Astrocyte (in vitro differentiated cells and primary cell): Measurements from ENCODE around the gene ZNF761. TPM values are rescaled to one million over a fixed set of nuclear protein-coding genes. Genes with fewer than 3 reads are reported as not detected.
"Not testable (repeated sequence)": the region's sequence is repeated elsewhere in the genome, so short reads cannot be mapped to it uniquely, and the experiment has no call there.

Experiments used
- DNase-seq: peaks from one replicate; pipeline ENCODE4 v3.0.0-alpha.2; 2010; ENCODE audit warnings: low read depth
- FAIRE-seq: peaks from 2 replicates; lab custom pipeline; 2011; peaks lifted over from hg19 to GRCh38; lab: Jason Lieb, UNC
- H2AFZ ChIP-seq: 2 replicates; pipeline ENCODE4 v1.6.0; 2012; ENCODE audit warnings: low read depth, low read length, inconsistent platforms
- H3K27ac ChIP-seq: 2 replicates; pipeline ENCODE4 v1.5.1; 2011; ENCODE audit warnings: low read depth, low read length, inconsistent platforms
- H3K27me3 ChIP-seq: 2 replicates; pipeline ENCODE4 v1.6.0; 2011; ENCODE audit warnings: low read length, inconsistent platforms; ENCODE audit not compliant: insufficient read depth
- H3K36me3 ChIP-seq: 2 replicates; pipeline ENCODE4 v1.5.1; 2011; ENCODE audit warnings: low read length, inconsistent platforms; ENCODE audit not compliant: insufficient read depth
- H3K4me1 ChIP-seq: 2 replicates; pipeline ENCODE4 v1.5.1; 2011; ENCODE audit warnings: low read length, inconsistent platforms; ENCODE audit not compliant: insufficient read depth
- H3K4me2 ChIP-seq: 2 replicates; pipeline ENCODE4 v1.6.0; 2012; ENCODE audit warnings: low read length, inconsistent platforms
- H3K4me3 ChIP-seq: 2 replicates; pipeline ENCODE4 v1.5.1; 2011; ENCODE audit warnings: low read depth, mild to moderate bottlenecking, low read length, inconsistent platforms; ENCODE audit not compliant: insufficient read depth
- H3K79me2 ChIP-seq: 2 replicates; pipeline ENCODE4 v1.6.0; 2012; ENCODE audit warnings: mild to moderate bottlenecking, low read length, inconsistent platforms; ENCODE audit not compliant: insufficient read depth
- H3K9ac ChIP-seq: 2 replicates; pipeline ENCODE4 v1.6.0; 2012; ENCODE audit warnings: mild to moderate bottlenecking, low read length, inconsistent platforms
- H3K9me3 ChIP-seq: 2 replicates; pipeline ENCODE4 v1.5.1; 2012; ENCODE audit warnings: low read depth, mild to moderate bottlenecking, low read length, inconsistent platforms; ENCODE audit not compliant: insufficient read depth
- H4K20me1 ChIP-seq: 2 replicates; pipeline ENCODE4 v1.6.0; 2012; ENCODE audit warnings: low read length, inconsistent platforms; ENCODE audit not compliant: insufficient read depth
- H3K27ac Mint-ChIP-seq: one replicate; pipeline ENCODE4 v1.8.0; 2021; ENCODE audit warnings: mild to moderate bottlenecking, mixed read lengths; ENCODE audit not compliant: unreplicated experiment
- H3K27me3 Mint-ChIP-seq: one replicate; pipeline ENCODE4 v1.8.0; 2021; ENCODE audit warnings: low read depth, mixed read lengths; ENCODE audit not compliant: unreplicated experiment
- H3K36me3 Mint-ChIP-seq: one replicate; pipeline ENCODE4 v1.8.0; 2021; ENCODE audit warnings: low read depth, mixed read lengths; ENCODE audit not compliant: unreplicated experiment
- H3K4me1 Mint-ChIP-seq: one replicate; pipeline ENCODE4 v1.8.0; 2021; ENCODE audit warnings: low read depth, mixed read lengths; ENCODE audit not compliant: unreplicated experiment
- H3K4me3 Mint-ChIP-seq: one replicate; pipeline ENCODE4 v1.8.0; 2021; ENCODE audit warnings: mild to moderate bottlenecking, moderate library complexity, mixed read lengths; ENCODE audit not compliant: unreplicated experiment
- H3K9me3 Mint-ChIP-seq: one replicate; pipeline ENCODE4 v1.8.0; 2021; ENCODE audit warnings: mild to moderate bottlenecking, mixed read lengths; ENCODE audit not compliant: unreplicated experiment
- EZH2 ChIP-seq: IDR thresholded peaks from 2 replicates; pipeline ENCODE4 v1.6.1; 2012; ENCODE audit warnings: mild to moderate bottlenecking, low read length, inconsistent platforms; ENCODE audit not compliant: insufficient read depth
- total RNA-seq: library from RNA; stranded (reverse); gene quantifications from 2 replicates; pipeline ENCODE4 v1.2.1, GENCODE V29; 2021
- TF ChIP-seq, protein P1 (sequence below): IDR thresholded peaks from 2 replicates; pipeline ENCODE4 v1.5.1; 2011; ENCODE audit warnings: low read depth, mild to moderate bottlenecking, inconsistent platforms, low read length, moderate library complexity; ENCODE audit not compliant: insufficient read depth

The ZNF761 gene
- total RNA-seq, 1 donor from 2014 or later, result 11.3 TPM

DNA sequence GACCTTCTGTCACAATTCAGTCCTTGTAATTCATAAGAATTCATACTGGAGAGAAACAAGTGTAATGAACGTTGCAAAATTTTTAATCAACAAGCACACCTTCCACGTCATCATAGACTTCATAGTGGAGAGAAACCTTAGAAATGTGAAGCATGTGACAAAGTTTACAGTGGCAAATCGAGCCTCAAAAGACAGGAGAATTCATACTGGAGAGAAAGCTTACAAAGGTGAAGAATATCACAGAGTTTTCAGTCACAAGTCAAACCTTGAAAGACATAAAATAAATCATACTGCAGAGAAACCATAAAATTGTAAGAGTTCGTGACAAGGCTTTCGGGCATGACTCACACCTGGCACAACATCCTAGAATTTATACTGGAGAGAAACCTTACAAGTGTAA lies 60.4 kb downstream of the ZNF761 start:
- Histone ChIP-seq H2AFZ (no peak overlapping the region), H3K36me3 (peaks cover 10% of the 10 kb centered on the region), H3K27ac (no peak overlapping the region), H3K27me3 (no peaks in the 10 kb centered on the region), H4K20me1 (no peaks in the 10 kb centered on the region), H3K9ac (no peak overlapping the region), H3K9me3 (peaks cover 24% of the 10 kb centered on the region), H3K79me2 (no peaks in the 10 kb centered on the region), H3K4me2 (no peak overlapping the region), H3K4me1 (no peaks in the 10 kb centered on the region), H3K4me3 (no peak overlapping the region)
- DNase-seq (no peak), FAIRE-seq (no peak)
- no peaks in the 10 kb centered on the region for H3K4me1 Mint-ChIP-seq
- TF ChIP-seq, protein P1, sequence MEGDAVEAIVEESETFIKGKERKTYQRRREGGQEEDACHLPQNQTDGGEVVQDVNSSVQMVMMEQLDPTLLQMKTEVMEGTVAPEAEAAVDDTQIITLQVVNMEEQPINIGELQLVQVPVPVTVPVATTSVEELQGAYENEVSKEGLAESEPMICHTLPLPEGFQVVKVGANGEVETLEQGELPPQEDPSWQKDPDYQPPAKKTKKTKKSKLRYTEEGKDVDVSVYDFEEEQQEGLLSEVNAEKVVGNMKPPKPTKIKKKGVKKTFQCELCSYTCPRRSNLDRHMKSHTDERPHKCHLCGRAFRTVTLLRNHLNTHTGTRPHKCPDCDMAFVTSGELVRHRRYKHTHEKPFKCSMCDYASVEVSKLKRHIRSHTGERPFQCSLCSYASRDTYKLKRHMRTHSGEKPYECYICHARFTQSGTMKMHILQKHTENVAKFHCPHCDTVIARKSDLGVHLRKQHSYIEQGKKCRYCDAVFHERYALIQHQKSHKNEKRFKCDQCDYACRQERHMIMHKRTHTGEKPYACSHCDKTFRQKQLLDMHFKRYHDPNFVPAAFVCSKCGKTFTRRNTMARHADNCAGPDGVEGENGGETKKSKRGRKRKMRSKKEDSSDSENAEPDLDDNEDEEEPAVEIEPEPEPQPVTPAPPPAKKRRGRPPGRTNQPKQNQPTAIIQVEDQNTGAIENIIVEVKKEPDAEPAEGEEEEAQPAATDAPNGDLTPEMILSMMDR, result no peak
- TF ChIP-seq EZH2, result no peak
- H3K27ac Mint-ChIP-seq, result no peak overlapping the region
- no peaks in the 10 kb centered on the region for H3K27me3 Mint-ChIP-seq
- no peak overlapping the region for H3K4me3 Mint-ChIP-seq
- H3K36me3 Mint-ChIP-seq, result peaks cover 64% of the 10 kb centered on the region
- H3K9me3 Mint-ChIP-seq, result peaks cover 59% of the 10 kb centered on the region

DNA sequence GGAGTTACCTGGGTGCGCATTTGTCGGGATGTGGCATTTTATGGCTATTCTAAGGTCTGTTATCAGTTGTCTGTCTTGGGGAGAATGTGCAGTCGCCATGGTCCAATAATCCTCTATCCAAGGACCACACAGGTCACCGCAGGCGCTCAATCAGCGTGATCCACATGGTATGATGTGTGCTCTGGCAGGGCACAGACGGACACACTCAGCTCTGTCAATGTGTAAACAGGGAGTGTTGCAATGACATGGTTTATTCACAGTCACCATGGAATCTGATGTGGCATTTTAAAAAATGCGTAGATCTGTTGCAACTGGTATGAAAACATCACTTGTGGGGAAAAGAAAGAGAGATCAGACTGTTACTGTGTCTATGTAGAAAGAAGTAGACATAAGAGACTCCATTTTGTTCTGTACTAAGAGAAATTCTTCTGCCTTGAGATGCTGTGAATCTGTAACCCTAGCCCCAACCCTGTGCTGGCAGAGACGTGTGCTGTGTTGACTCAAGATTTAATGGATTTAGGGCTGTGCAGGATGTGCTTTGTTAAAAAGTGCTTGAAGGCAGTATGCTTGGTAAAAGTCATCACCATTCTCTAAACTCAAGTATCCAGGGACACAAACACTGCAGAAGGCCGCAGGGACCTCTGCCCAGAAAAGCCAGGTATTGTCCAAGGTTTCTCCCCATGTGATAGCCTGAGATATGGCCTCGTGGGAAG lies 65.7 kb downstream of the ZNF761 start:
- not testable (repeated sequence) for H3K4me1 Mint-ChIP-seq, H3K27ac ChIP-seq, H3K27me3 Mint-ChIP-seq, H3K9ac ChIP-seq, H3K79me2 ChIP-seq, H3K4me2 ChIP-seq, H4K20me1 ChIP-seq, FAIRE-seq, H3K27ac Mint-ChIP-seq, H3K27me3 ChIP-seq, H3K4me1 ChIP-seq, DNase-seq, H3K36me3 ChIP-seq, H3K9me3 ChIP-seq, H3K4me3 ChIP-seq, H2AFZ ChIP-seq, H3K4me3 Mint-ChIP-seq
- Mint-ChIP-seq H3K9me3 (peaks cover 20% of the 10 kb centered on the region), H3K36me3 (peaks cover 21% of the 10 kb centered on the region)

DNA sequence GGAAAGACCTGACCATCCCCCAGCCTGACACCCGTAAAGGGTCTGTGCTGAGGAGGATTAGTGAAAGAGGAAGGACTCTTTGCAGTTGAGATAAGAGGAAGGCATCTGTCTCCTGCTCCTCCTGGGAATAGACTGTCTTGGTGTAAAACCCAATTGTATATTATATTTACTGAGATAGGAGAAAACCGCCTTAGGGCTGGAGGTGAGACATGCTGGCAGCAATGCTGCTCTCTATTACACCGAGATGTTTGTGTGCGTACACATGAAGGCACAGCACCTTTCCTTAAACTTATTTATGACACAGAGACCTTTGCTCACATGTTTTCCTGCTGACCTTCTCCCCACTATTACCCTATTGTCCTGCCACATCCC lies 66.2 kb downstream of the ZNF761 start:
- not testable (repeated sequence) for H3K4me3 Mint-ChIP-seq, H3K27ac Mint-ChIP-seq, H3K4me1 ChIP-seq, H3K27me3 ChIP-seq, H3K4me3 ChIP-seq, FAIRE-seq, H3K9ac ChIP-seq, H2AFZ ChIP-seq, H3K4me1 Mint-ChIP-seq, H3K9me3 ChIP-seq, DNase-seq, H3K4me2 ChIP-seq, H3K27me3 Mint-ChIP-seq, H4K20me1 ChIP-seq, H3K27ac ChIP-seq, H3K36me3 ChIP-seq, H3K79me2 ChIP-seq
- Mint-ChIP-seq H3K36me3 (peaks cover 17% of the 10 kb centered on the region), H3K9me3 (peaks cover 14% of the 10 kb centered on the region)

DNA sequence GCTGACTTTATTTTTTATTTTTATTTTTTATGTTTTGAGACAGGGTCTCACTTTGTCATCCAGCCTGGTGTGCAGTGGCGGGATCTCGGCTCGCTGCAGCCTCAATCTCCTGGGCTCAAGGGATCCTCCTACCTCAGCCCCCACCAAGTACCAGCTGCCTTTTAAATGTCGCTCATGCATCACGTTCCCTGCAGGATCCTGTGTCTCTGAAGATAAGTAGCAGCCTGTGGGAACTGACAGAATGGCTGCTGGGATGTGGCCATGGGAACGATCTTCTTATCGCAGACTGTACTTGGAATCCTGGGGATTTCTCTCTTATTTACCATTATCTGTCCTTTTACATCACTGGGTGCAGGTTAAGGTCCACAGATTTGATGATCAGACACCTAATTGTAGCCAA lies 71.4 kb downstream of the ZNF761 start:
- H3K4me1 ChIP-seq, H3K9ac ChIP-seq, H3K27me3 ChIP-seq, H3K4me1 Mint-ChIP-seq, H3K79me2 ChIP-seq, H3K27me3 Mint-ChIP-seq, H3K4me3 ChIP-seq, H3K9me3 Mint-ChIP-seq, H4K20me1 ChIP-seq, H2AFZ ChIP-seq, H3K27ac ChIP-seq, H3K36me3 ChIP-seq, DNase-seq, H3K9me3 ChIP-seq, H3K36me3 Mint-ChIP-seq, H3K4me3 Mint-ChIP-seq, FAIRE-seq, H3K27ac Mint-ChIP-seq, H3K4me2 ChIP-seq: not testable (repeated sequence)

DNA sequence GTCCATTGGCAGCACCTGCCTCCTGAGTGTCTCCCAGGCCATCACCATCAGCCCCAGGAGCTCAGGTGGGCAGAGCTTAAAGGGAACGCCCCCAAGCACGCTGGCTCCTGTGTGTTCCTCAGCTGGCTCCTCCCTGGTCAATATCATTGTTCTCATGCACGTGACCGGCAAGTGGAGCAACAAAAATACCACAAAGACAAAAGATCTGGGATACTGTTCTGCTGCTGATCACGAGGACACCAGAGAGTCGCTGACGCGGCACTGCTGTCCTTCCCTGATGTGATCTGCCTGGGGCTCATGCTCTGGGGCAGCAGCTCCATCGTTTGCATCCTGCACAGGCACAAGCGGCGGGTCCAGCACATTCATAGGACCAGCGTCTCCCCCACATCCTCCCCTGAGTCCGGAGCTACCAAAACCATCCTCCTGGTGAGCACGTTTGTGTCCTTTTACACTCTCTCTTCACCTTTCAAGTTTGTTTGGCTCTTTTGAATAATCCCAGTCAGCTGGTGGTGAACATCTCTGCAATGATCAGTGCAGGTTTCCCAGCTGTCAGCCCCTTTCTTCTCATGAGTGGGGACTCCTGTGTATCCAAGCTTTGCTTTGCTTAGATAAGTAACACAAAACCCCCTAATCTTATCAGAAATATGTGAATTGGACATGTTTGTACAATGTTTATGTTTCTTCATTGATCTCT lies 72.0 kb downstream of the ZNF761 start:
- H3K27me3 Mint-ChIP-seq, H3K4me3 Mint-ChIP-seq, H3K4me1 Mint-ChIP-seq, H3K79me2 ChIP-seq, H3K4me1 ChIP-seq, H4K20me1 ChIP-seq, H3K9me3 Mint-ChIP-seq, H3K4me3 ChIP-seq, H3K27ac Mint-ChIP-seq, H3K27ac ChIP-seq, H3K27me3 ChIP-seq, DNase-seq, H3K36me3 Mint-ChIP-seq, H2AFZ ChIP-seq, H3K4me2 ChIP-seq, H3K36me3 ChIP-seq, H3K9ac ChIP-seq, H3K9me3 ChIP-seq: not testable (repeated sequence)
- peak; percentile 58 for FAIRE-seq
